ENCODE measurements around the gene PLA2G4D. TPM values are rescaled to one million over a fixed set of nuclear protein-coding genes. Genes with fewer than 3 reads are reported as not detected.

Gene PLA2G4D
- total RNA-seq, 1 experiment from 2014 or later = 0.24 TPM

GRCh38 chr15:42128476-42128875 lies 34.1 kb upstream of the PLA2G4D start:
- H3K9me3 Mint-ChIP-seq = peaks cover 4% of the 10 kb centered on the region
- CTCF ChIA-PET = interaction anchor here (0.7 to 2.7 kb wide), 3 partner anchors 9 to 65 kb away, joined by 3 to 17 read pairs (median 3); no protein-coding TSS in a partner anchor
- POLR2A ChIA-PET = interaction anchor here (0.6 kb wide), 1 partner anchor 47 kb away, joined by 3 read pairs; no protein-coding TSS in a partner anchor

GRCh38 chr15:42123546-42123945 lies 29.2 kb upstream of the PLA2G4D start:
- DNase-seq (ENCODE audit: low spot score) (no peak), ATAC-seq (no peak)
- peaks cover 10% of the 10 kb centered on the region for H3K4me1 Mint-ChIP-seq
- no peak for TF ChIP-seq MXD4 (CRISPR knock-in tag; IDR thresholded peaks at IDR 0.05; ENCODE audit: borderline replicate concordance)
- no peak for TF ChIP-seq GTF2I (CRISPR knock-in tag; conservative IDR thresholded peaks at IDR 0.05)
- TF ChIP-seq SOX15 (CRISPR knock-in tag; IDR thresholded peaks at IDR 0.05) = no peak
- TF ChIP-seq JUN (CRISPR knock-in tag; IDR thresholded peaks at IDR 0.05) = no peak
- no peak for TF ChIP-seq ELF4 (CRISPR knock-in tag; IDR thresholded peaks at IDR 0.05; ENCODE audit: low read depth)
- no peak for TF ChIP-seq ZNF423 (CRISPR knock-in tag; IDR thresholded peaks at IDR 0.05)
- TF ChIP-seq RELA (CRISPR knock-in tag; IDR thresholded peaks at IDR 0.05; ENCODE audit: borderline replicate concordance) = no peak
- no peak for TF ChIP-seq ZNF121 (CRISPR knock-in tag; IDR thresholded peaks at IDR 0.05)
- H3K27ac Mint-ChIP-seq = no peak overlapping the region
- ChIA-PET POLR2A (no interaction called here), CTCF (interaction anchor here (0.9 kb wide), 1 partner anchor 8 kb away, joined by 3 read pairs; no protein-coding TSS in a partner anchor)
- no peaks in the 10 kb centered on the region for H3K36me3 Mint-ChIP-seq
- H3K4me3 Mint-ChIP-seq = no peak overlapping the region
- peaks cover 4% of the 10 kb centered on the region for H3K9me3 Mint-ChIP-seq
- peaks cover 4% of the 10 kb centered on the region; the same call in 1 of the 2 replicates for H3K27me3 Mint-ChIP-seq (ENCODE audit: low read depth)

More at GRCh38 chr15:42128476-42128875, 34.1 kb upstream of the PLA2G4D start:
- no peaks in the 10 kb centered on the region for H3K36me3 Mint-ChIP-seq
- peaks cover 3% of the 10 kb centered on the region for H3K4me1 Mint-ChIP-seq
- ATAC-seq (no peak), DNase-seq (ENCODE audit: low spot score) (no peak)
- H3K4me3 Mint-ChIP-seq = no peak overlapping the region
- no peaks in the 10 kb centered on the region; the same call in 1 of the 2 replicates for H3K27me3 Mint-ChIP-seq (ENCODE audit: low read depth)
- TF ChIP-seq, protein P1, sequence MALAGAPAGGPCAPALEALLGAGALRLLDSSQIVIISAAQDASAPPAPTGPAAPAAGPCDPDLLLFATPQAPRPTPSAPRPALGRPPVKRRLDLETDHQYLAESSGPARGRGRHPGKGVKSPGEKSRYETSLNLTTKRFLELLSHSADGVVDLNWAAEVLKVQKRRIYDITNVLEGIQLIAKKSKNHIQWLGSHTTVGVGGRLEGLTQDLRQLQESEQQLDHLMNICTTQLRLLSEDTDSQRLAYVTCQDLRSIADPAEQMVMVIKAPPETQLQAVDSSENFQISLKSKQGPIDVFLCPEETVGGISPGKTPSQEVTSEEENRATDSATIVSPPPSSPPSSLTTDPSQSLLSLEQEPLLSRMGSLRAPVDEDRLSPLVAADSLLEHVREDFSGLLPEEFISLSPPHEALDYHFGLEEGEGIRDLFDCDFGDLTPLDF (CRISPR knock-in tag; IDR thresholded peaks at IDR 0.05) = no peak
- TF ChIP-seq ZNF425 (CRISPR knock-in tag; conservative IDR thresholded peaks at IDR 0.05) = no peak
- no peak for TF ChIP-seq NR1H2 (CRISPR knock-in tag; IDR thresholded peaks at IDR 0.05)
- no peak for TF ChIP-seq USF2 (CRISPR knock-in tag; IDR thresholded peaks at IDR 0.05)
- TF ChIP-seq ZNF423 (CRISPR knock-in tag; IDR thresholded peaks at IDR 0.05) = no peak
- TF ChIP-seq ATF1 (CRISPR knock-in tag; IDR thresholded peaks at IDR 0.05) = no peak
- TF ChIP-seq, protein P2, sequence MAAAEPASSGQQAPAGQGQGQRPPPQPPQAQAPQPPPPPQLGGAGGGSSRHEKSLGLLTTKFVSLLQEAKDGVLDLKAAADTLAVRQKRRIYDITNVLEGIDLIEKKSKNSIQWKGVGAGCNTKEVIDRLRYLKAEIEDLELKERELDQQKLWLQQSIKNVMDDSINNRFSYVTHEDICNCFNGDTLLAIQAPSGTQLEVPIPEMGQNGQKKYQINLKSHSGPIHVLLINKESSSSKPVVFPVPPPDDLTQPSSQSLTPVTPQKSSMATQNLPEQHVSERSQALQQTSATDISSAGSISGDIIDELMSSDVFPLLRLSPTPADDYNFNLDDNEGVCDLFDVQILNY (CRISPR knock-in tag; IDR thresholded peaks at IDR 0.05) = no peak
- TF ChIP-seq FOXJ3 (CRISPR knock-in tag; IDR thresholded peaks at IDR 0.05; ENCODE audit: borderline replicate concordance) = no peak
- no peak for TF ChIP-seq ZNF138 (CRISPR knock-in tag; conservative IDR thresholded peaks at IDR 0.05)
- TF ChIP-seq ATF2 (CRISPR knock-in tag; IDR thresholded peaks at IDR 0.05; ENCODE audit: borderline replicate concordance, low read depth) = no peak
- no peak for TF ChIP-seq PRRX2 (CRISPR knock-in tag; IDR thresholded peaks at IDR 0.05)
- no peak for TF ChIP-seq RELA (CRISPR knock-in tag; IDR thresholded peaks at IDR 0.05; ENCODE audit: borderline replicate concordance)
- TF ChIP-seq, protein P3, sequence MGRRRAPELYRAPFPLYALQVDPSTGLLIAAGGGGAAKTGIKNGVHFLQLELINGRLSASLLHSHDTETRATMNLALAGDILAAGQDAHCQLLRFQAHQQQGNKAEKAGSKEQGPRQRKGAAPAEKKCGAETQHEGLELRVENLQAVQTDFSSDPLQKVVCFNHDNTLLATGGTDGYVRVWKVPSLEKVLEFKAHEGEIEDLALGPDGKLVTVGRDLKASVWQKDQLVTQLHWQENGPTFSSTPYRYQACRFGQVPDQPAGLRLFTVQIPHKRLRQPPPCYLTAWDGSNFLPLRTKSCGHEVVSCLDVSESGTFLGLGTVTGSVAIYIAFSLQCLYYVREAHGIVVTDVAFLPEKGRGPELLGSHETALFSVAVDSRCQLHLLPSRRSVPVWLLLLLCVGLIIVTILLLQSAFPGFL (CRISPR knock-in tag; IDR thresholded peaks at IDR 0.05; ENCODE audit: borderline replicate concordance) = no peak
- H3K27ac Mint-ChIP-seq = no peak overlapping the region
